ENCODE data around the gene GRIA4. TPM values are rescaled to one million over a fixed set of nuclear protein-coding genes. Genes with fewer than 3 reads are reported as not detected.

Gene GRIA4
- total and polyA plus RNA-seq, 7 donors = 0.23 to 6.6 (median 1.9) TPM

- H3K36me3 ChIP-seq = no peaks in the 10 kb centered on the region
- no peak for TF ChIP-seq EP300 (IDR thresholded peaks at IDR 0.05)
- no peak for TF ChIP-seq POLR2AphosphoS5 (IDR thresholded peaks at IDR 0.05)
- TF ChIP-seq POLR2A (IDR thresholded peaks at IDR 0.05) = no peak
- no peak for TF ChIP-seq CTCF (IDR thresholded peaks at IDR 0.05)
- 86 to 87% methylated on average over 3 of the region's 3 CpGs for WGBS, 2 donors
- intact Hi-C loops (cut with DNase I) = no loop called here
- H3K9me3 ChIP-seq = no peaks in the 10 kb centered on the region
- H3K27ac ChIP-seq = no peak overlapping the region
- no peak overlapping the region for H3K4me3 ChIP-seq
- no peaks in the 10 kb centered on the region for H3K4me1 ChIP-seq
- DNase-seq = no peak
- no peaks in the 10 kb centered on the region for H3K27me3 ChIP-seq
These were observed 91.2 kb downstream of the GRIA4 start for GRCh38 chr11:105701098-105701497.

- no peak for TF ChIP-seq POLR2AphosphoS5 (IDR thresholded peaks at IDR 0.05)
- no peak for TF ChIP-seq CTCF (IDR thresholded peaks at IDR 0.05)
- no peak for TF ChIP-seq POLR2A (IDR thresholded peaks at IDR 0.05)
- no peak for TF ChIP-seq EP300 (IDR thresholded peaks at IDR 0.05)
- intact Hi-C loops (cut with DNase I) = no loop called here
These were observed 96.1 kb downstream of the GRIA4 start for GRCh38 chr11:105705786-105706530.

DNA sequence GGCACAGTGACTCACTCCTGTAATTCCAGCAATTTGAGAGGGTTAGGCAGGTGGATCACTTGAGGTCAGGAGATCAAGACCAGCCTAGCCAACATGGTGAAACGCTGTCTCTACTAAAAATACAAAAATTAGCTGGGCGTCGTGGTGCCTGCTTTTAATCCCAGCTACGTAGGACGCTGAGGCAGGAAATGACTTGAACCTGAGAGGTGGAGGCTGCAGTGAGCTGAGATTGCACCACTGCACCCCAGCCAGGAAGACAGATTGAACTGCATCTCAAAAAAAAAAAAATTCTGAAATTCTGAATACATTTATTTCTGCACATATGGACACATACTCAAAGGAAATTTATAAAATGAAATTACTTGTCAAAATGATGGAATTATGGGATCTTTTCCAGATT lies 103.2 kb downstream of the GRIA4 start:
- intact Hi-C loops (cut with DNase I) = no loop called here
- H3K27ac ChIP-seq = no peak overlapping the region
- H3K27me3 ChIP-seq = no peaks in the 10 kb centered on the region
- H3K4me3 ChIP-seq = no peak overlapping the region
- 83% methylated on average over 5 of the region's 5 CpGs for WGBS, 2 donors
- H3K9me3 ChIP-seq = no peaks in the 10 kb centered on the region
- no peaks in the 10 kb centered on the region for H3K4me1 ChIP-seq
- TF ChIP-seq POLR2AphosphoS5 (IDR thresholded peaks at IDR 0.05) = no peak
- no peak for TF ChIP-seq EP300 (IDR thresholded peaks at IDR 0.05)
- TF ChIP-seq CTCF (IDR thresholded peaks at IDR 0.05) = no peak
- TF ChIP-seq POLR2A (IDR thresholded peaks at IDR 0.05) = no peak
- no peaks in the 10 kb centered on the region for H3K36me3 ChIP-seq
- DNase-seq = no peak

More at GRCh38 chr11:105705786-105706530, 96.1 kb downstream of the GRIA4 start:
- Histone ChIP-seq H3K27ac (no peak overlapping the region), H3K4me1 (no peaks in the 10 kb centered on the region), H3K4me3 (no peak overlapping the region), H3K36me3 (no peaks in the 10 kb centered on the region), H3K9me3 (no peaks in the 10 kb centered on the region), H3K27me3 (no peaks in the 10 kb centered on the region)
- no peak for DNase-seq
- 84 to 89% methylated on average over 2 of the region's 2 CpGs for WGBS, 2 donors

GRCh38 chr11:105713696-105714095 lies 103.8 kb downstream of the GRIA4 start:
- Histone ChIP-seq H3K4me3 (no peak overlapping the region), H3K9me3 (no peaks in the 10 kb centered on the region), H3K27me3 (no peaks in the 10 kb centered on the region), H3K27ac (no peak overlapping the region), H3K4me1 (no peaks in the 10 kb centered on the region), H3K36me3 (no peaks in the 10 kb centered on the region)
- TF ChIP-seq POLR2AphosphoS5 (IDR thresholded peaks at IDR 0.05) = no peak
- TF ChIP-seq CTCF (IDR thresholded peaks at IDR 0.05) = no peak
- TF ChIP-seq EP300 (IDR thresholded peaks at IDR 0.05) = no peak
- no peak for TF ChIP-seq POLR2A (IDR thresholded peaks at IDR 0.05)
- DNase-seq = no peak
- intact Hi-C loops (cut with DNase I) = no loop called here
- WGBS, 2 donors = 89 to 91% methylated on average over 2 of the region's 2 CpGs

DNA sequence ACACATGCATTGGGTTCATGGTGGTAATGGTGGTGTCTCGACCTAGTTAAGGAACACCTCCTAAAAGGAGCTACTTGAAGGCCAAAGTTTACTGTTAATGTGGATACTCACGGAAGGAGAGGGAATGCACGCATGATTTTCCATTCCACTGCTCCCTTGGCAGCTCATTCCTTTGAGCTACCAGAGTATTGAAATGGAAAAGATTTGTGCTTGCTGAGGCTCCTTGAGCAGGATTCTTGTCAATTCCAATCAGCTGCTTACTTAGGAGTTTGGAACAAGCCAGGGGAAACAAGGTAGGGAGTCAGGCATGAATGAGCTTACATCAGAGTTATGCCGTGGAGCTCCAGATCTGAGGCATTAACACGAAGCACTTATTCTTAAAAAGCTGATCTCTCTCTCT lies 108.8 kb downstream of the GRIA4 start:
- Histone ChIP-seq H3K27ac (no peak overlapping the region), H3K27me3 (no peaks in the 10 kb centered on the region), H3K36me3 (no peaks in the 10 kb centered on the region), H3K9me3 (no peaks in the 10 kb centered on the region), H3K4me1 (no peaks in the 10 kb centered on the region), H3K4me3 (no peak overlapping the region)
- WGBS, 2 donors = 85 to 88% methylated on average over 5 of the region's 5 CpGs
- no peak for TF ChIP-seq EP300 (IDR thresholded peaks at IDR 0.05)
- TF ChIP-seq POLR2A (IDR thresholded peaks at IDR 0.05) = no peak
- no peak for DNase-seq
- intact Hi-C loops (cut with DNase I) = no loop called here

All from sigmoid colon (tissue), 7 donors.